Cardiac muscle cell (in vitro differentiated cells and primary cell): ENCODE measurements around the gene NIPA2. TPM values are rescaled to one million over a fixed set of nuclear protein-coding genes. Genes with fewer than 3 reads are reported as not detected.

Experiments used
- DNase-seq, 2 donors: peaks; one replicate each; pipeline versions ENCODE4 v3.0.0 to v3.0.0-alpha.2; 2010 to 2017; ENCODE audit warnings: low read depth in 1 of 2, low spot score in 1 of 2
- H3K27ac ChIP-seq: fragments of 200-600 bp; sonication (generic); 2 replicates; pipeline ENCODE4 v1.5.1; 2016
- H3K27me3 ChIP-seq: fragments of 200-600 bp; sonication (generic); 2 replicates; pipeline ENCODE4 v1.6.0; 2016; ENCODE audit warnings: control low read depth
- H3K36me3 ChIP-seq: fragments of 200-600 bp; sonication (generic); 2 replicates; pipeline ENCODE4 v1.5.1; 2016; ENCODE audit warnings: control low read depth
- H3K4me1 ChIP-seq: fragments of 200-600 bp; sonication (generic); 2 replicates; pipeline ENCODE4 v1.8.1; 2017; ENCODE audit warnings: low read depth, mild to moderate bottlenecking, mixed run types
- H3K4me3 ChIP-seq: fragments of 200-600 bp; sonication (generic); 2 replicates; pipeline ENCODE4 v1.5.1; 2016; ENCODE audit warnings: mild to moderate bottlenecking
- H3K9me3 ChIP-seq: fragments of 200-600 bp; sonication (generic); 2 replicates; pipeline ENCODE4 v1.5.1; 2017; ENCODE audit warnings: low read depth, mild to moderate bottlenecking, control low read depth
- polyA plus RNA-seq: library from polyadenylated mRNA; unstranded; fragments of >200 nt; fragmentation: Nextera tagmentation; extraction: Ambion mirVana; gene quantifications from 2 replicates; pipeline ENCODE4 v1.2.1, GENCODE V29; 2016
- total RNA-seq: library from RNA; depleted of rRNA; stranded (reverse); fragments of >200 nt; gene quantifications from 2 replicates; pipeline ENCODE4 v1.2.3, GENCODE V29; 2016
- TF ChIP-seq, protein P1 (sequence below): IDR thresholded peaks from 2 replicates; pipeline ENCODE4 v1.5.1; 2012; ENCODE audit warnings: low read depth, mild to moderate bottlenecking, low read length

NIPA2 gene
- total and polyA plus RNA-seq, 2 experiments from 2014 or later = 58.0 to 80.7 TPM

DNA sequence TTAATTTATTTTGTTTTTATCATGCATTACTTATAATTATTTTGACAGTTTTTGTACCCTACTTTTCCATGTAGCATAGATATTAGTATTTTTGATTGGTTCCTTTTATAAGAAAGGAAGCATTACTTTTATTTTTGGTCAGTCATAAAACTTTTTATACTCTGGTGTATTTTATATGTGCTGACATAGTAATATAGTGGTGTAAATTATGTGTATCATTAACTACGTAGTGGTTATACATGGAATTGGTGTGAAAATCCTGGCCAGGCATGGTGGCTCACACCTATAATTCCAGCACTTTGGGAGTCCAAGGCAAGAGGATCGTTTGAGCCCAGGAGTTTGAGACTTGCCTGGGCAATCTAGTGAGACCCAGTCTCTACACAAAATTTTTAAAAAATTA is 18.8 kb upstream of the NIPA2 start:
- H3K36me3 ChIP-seq = peaks cover 11% of the 10 kb centered on the region
- H3K9me3 ChIP-seq = no peaks in the 10 kb centered on the region
- no peaks in the 10 kb centered on the region for H3K4me1 ChIP-seq
- H3K4me3 ChIP-seq = no peak overlapping the region
- TF ChIP-seq, protein P1, sequence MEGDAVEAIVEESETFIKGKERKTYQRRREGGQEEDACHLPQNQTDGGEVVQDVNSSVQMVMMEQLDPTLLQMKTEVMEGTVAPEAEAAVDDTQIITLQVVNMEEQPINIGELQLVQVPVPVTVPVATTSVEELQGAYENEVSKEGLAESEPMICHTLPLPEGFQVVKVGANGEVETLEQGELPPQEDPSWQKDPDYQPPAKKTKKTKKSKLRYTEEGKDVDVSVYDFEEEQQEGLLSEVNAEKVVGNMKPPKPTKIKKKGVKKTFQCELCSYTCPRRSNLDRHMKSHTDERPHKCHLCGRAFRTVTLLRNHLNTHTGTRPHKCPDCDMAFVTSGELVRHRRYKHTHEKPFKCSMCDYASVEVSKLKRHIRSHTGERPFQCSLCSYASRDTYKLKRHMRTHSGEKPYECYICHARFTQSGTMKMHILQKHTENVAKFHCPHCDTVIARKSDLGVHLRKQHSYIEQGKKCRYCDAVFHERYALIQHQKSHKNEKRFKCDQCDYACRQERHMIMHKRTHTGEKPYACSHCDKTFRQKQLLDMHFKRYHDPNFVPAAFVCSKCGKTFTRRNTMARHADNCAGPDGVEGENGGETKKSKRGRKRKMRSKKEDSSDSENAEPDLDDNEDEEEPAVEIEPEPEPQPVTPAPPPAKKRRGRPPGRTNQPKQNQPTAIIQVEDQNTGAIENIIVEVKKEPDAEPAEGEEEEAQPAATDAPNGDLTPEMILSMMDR = no peak
- H3K27ac ChIP-seq = no peak overlapping the region
- no peaks in the 10 kb centered on the region for H3K27me3 ChIP-seq
- no peak for DNase-seq

DNA sequence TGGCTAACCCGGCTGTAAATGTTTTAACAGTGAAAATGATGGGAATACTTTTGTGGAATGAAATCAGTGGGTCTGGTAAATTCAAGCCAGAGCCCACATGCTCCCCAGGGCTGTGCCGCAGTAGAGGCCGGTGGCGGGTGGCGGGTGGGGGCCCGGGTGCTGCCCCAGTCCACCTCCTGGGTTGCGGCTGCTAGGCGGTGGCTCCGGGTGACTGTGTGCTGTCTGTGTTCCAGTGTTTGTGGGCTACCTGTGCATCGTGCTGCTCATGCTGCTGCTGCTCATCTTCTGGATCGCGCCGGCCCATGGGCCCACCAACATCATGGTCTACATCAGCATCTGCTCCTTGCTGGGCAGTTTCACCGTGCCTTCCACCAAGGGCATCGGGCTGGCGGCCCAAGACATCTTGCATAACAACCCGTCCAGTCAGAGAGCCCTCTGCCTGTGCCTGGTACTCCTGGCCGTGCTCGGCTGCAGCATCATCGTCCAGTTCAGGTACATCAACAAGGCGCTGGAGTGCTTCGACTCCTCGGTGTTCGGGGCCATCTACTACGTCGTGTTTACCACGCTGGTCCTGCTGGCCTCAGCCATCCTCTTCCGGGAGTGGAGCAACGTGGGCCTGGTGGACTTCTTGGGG is 14.9 kb upstream of the NIPA2 start:
- Histone ChIP-seq H3K4me1 (no peaks in the 10 kb centered on the region), H3K27ac (no peak overlapping the region), H3K27me3 (no peaks in the 10 kb centered on the region), H3K4me3 (no peak overlapping the region), H3K9me3 (no peaks in the 10 kb centered on the region), H3K36me3 (peaks cover 23% of the 10 kb centered on the region)
- TF ChIP-seq, protein P1 = no peak
- no peak for DNase-seq

DNA sequence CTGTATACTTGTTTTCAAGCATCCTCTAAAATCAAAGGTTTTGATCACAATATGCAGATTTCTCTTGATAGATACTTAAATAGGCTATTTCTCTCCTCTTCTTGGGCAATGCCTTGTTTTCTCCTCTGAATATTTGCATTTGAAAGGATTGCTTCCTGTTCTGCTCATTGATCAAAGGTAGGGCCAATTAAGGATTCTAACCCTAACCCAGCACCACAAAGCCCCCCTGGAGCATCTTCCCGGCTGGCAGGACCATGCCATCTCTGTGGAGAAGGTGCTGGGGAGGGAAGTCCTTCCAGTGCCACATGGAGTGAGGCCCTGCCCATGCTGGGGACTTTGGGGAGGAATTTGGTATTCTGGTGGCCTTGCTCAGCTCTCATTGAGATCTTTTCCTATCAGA is 11.3 kb upstream of the NIPA2 start:
- Histone ChIP-seq H3K4me3 (no peak overlapping the region), H3K36me3 (peaks cover 23% of the 10 kb centered on the region), H3K9me3 (no peaks in the 10 kb centered on the region), H3K27me3 (no peaks in the 10 kb centered on the region), H3K4me1 (no peaks in the 10 kb centered on the region), H3K27ac (no peak overlapping the region)
- TF ChIP-seq, protein P1 = no peak
- no peak for DNase-seq

DNA sequence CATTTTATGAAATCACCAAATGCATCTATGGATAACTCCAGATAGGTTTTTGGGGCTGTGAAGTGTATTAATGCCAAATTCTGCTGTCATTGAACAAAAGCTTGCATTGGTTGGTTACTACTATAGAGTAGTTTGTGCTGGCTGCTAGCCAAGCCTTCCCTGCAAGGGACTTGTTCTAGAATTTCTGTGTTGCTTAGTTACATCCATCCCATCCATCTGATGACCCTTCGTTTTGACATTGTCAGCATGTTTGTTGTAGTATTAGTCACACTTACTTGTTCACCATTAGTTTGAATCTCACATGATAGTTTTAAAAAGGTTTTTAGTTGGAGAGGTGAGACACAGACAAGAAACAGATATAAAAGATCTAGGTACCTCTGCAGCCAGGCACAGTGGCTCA is 7.0 kb upstream of the NIPA2 start:
- no peaks in the 10 kb centered on the region for H3K27me3 ChIP-seq
- H3K4me3 ChIP-seq = no peak overlapping the region
- H3K9me3 ChIP-seq = no peaks in the 10 kb centered on the region
- H3K36me3 ChIP-seq = peaks cover 3% of the 10 kb centered on the region
- no peaks in the 10 kb centered on the region for H3K4me1 ChIP-seq
- no peak overlapping the region for H3K27ac ChIP-seq
- DNase-seq = no peak
- TF ChIP-seq, protein P1 = no peak

DNA sequence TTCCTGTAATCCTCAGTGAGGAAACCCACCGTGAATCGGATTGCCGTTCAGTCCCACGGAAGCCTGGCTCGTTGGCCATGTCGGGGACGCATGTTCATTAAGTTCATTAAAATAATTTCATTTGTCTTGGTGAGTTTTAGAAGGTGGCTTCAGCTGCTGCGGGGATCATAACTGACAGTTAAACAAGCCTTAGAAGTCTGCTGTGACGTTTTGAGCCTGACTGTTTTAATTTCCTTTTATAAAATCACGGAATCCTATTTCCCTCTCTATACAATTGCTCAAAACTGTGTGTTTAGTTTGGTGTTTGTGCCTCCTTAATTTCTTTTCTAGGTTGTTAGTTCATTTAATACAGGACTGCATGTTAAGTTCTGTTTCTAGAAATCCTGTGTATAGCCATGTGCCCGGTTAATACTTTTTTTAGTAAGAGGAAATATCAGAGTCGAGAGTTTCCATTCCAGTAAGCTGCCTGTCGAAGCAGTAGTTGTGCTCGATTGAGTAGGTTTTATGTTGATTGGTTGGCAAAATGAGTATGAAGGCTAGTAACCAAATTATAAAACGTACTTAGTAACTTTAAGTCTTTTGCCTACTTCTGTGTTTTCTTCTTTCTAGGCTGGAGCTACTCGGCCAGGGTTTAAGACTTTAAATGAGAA is 705 bp downstream of the NIPA2 start:
- H3K9me3 ChIP-seq = no peaks in the 10 kb centered on the region
- TF ChIP-seq, protein P1 = no peak
- peaks cover 7% of the 10 kb centered on the region for H3K4me1 ChIP-seq
- H3K27me3 ChIP-seq = no peaks in the 10 kb centered on the region
- peak overlapping the region; percentile 81 for H3K4me3 ChIP-seq
- H3K27ac ChIP-seq = peak overlapping the region; percentile 95
- peak in 1 of 2 donors; percentile 27 for DNase-seq
- H3K36me3 ChIP-seq = no peaks in the 10 kb centered on the region
